ENCODE results near the gene TMCC2.
"Not testable (repeated sequence)": the region's sequence is repeated elsewhere in the genome, so short reads cannot be mapped to it uniquely, and the experiment has no call there.

The TMCC2 gene

DNA sequence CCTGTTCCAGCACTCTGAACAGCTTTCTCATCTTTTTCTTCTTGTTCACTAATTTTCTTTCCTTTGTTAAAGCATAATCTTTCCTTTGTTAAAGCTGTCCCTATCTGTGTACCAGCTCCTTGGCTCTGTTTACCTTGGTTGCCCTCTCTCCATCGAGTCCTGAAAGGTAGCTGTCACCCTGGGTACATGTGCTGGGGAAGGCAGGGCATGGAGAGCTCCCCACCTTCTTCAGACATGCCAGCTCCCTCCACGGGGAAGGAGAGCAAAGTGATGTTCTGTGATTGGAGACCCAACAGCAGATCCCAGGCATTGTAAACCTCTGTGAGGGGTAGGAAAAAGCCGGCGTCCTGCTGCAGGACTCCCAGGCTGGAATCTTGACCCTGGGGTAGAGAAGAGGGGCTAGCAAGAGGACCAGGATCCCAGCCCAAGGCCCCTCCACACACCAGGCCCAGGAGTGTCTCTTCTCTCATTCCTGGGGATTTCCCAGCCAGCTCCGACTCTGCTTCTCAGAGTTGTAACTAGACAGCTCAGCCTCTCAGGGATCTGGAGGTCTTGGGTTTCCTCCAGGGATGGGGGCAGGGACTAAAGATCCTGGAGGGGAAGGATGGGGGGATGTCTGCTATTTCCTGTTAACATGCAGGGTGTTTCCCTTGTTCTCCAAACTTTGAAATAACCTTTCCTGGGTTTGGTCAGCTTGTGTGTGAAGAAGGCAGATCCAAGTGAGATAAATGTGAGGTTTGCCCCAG is 34.4 kb downstream of the TMCC2 start:
- DNase-seq: no peak

DNA sequence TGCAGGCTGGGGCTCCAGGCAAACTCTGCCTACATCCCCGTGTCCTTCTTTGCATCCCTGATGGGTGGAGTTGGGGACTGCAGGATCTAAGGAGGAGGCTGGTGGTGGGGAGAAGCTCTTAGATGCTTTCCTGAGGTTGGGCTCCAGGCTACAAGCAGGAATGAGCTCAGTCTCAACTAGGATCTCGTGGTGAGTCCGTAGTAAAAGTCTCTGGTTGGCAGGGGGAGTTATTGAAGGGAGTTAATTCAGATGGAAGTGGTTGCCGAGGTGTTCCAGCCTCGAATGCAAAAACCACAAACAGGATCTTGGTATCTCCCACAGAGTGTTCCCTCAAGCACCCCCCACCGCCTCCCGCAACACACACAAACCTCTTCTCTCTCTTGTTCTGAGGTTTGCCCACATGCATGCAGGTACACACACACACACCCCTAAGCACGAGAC is 35.0 kb downstream of the TMCC2 start:
- DNase-seq: no peak

DNA sequence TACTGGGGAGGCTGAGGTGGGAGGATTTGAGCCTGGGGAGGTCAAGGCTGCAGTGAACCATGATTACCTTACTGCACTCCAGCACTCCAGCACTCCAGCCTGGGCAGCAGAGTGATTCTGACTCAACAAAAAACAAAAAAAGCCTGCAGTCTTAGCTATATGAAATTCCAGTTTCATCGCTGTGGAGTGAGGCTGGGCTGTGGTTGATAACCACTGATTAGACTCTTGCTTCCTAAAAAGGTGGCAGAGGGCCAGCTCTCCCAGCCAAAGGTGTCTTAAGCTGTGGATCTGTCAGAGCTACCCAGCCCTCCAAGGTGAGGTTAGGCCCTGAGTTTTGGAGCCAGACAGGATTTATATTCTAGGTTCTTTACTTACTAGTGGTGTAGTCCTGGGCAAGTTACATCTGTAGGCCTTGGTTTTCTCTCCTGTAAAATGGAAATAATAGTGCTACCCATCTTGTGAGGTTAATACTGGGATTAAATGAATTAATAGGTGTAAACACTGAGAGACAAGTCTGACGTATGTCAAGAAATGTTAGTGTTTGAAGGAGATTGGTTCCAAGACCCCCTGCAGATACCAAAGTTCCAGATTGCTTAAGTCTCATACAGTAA is 35.9 kb downstream of the TMCC2 start:
- DNase-seq: no peak

DNA sequence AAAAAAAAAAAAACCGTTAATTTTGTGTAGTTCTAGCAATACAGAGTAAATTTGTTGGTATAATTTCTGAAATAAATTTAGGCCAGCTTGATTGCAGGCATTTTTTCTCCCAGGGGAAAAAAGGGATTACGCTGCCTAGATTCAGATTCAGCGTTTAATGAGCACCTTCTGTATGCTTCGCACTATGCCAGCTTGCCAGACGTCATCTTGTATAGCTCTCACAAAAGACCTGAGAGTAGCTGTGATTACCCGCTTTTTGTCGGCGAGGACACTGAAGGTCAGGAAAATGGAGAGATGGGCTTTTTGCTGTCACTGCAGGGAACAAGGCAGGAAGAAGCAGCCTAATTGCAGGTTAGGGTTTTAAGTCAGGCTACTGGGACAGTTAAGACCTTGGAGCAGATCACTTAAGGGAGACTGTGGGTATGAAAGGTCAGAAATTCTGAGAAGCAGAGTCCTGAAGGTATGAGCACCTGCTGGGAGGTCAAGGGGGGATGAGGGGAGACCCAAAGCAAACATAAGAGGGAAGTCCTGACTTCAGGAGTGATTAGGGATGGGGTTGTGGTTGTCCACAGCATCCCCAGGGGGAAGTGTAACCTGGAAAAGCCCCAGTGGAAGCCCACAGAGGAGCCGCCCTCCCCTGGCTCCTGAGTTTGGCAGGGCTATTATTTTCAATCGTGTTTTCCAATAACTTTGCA is 39.0 kb downstream of the TMCC2 start:
- no peak for DNase-seq

DNA sequence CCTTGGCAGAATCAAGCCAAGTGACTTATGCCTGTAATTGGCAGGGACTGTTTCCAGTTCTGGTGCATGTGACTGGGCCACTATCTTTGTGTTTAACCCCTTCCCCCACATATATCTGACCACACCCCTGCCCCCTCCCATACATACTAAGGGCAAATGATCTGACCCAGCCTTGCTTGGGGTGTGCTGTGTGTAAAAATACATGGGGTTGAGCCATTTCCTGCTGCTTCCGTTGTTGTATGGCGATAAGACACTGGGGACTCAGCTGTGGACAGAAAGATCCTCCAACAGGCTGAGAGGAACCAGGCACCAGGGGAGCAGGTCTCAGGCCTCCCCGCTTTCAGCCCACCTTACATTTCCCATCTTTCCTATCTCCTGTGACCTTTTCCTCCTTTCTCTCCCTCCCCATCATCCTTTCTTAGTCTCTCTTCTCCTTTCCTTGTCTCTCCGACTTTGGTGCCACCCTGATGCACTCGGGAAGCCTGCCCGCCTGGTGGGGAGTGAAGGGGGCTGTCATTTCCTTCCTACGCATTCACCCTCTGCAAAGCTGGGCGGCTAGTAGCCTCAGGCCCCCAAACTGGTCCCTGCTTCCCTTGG is 39.7 kb downstream of the TMCC2 start:
- no peak for DNase-seq

DNA sequence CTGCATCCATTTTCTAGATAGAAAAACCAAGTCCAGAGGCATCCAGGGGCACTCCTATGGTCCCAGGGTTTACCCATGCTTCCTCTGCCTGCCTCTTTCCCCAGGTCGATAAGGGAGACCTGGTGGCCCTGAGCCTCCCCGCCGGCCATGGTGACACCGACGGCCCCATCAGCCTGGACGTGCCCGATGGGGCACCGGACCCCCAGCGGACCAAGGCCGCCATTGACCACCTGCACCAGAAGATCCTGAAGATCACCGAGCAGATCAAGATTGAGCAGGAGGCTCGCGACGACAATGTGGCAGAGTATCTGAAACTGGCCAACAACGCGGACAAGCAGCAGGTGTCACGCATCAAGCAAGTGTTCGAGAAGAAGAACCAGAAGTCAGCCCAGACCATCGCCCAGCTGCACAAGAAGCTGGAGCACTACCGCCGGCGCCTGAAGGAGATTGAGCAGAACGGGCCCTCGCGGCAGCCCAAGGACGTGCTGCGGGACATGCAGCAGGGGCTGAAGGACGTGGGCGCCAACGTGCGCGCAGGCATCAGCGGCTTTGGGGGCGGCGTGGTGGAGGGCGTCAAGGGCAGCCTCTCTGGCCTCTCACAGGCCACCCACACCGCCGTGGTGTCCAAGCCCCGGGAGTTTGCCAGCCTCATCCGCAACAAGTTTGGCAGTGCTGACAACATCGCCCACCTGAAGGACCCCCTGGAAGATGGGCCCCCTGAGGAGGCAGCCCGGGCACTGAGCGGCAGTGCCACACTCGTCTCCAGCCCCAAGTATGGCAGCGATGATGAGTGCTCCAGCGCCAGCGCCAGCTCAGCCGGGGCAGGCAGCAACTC is 41.3 kb downstream of the TMCC2 start:
- no peak for DNase-seq

DNA sequence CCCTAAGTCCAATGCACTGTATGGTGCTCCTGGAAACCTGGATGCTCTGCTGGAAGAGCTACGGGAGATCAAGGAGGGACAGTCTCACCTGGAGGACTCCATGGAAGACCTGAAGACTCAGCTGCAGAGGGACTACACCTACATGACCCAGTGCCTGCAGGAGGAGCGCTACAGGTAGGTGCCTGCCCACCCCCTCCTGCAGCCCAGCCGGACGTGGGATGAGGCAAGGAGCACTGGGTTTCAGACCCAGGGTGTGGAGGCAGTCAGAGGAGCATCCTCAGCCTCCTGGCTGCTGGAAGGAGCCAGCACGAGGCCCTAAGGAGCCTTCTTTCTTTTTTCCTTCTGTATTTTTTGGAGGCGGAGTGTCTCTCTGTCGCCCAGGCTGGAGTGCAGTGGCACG is 42.0 kb downstream of the TMCC2 start:
- no peak for DNase-seq

DNA sequence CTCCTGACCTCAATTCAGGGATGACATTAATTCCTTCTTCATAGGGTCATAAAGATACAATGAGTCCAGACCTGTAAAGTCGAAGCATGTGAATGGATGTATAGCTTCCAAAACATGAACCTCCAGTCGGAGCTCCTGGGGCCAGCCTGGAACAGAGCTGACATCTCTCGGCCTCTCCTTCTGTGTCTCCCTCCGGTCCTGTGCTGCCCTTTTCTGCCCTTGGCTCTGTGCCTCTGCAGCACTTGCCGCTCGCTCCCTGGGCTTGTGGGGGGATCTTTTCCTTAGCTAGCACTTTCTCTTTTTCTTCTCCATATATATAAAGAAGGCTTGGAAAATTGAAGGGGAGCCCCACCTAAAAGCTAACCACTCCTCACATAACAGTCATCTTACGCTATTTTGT is 42.5 kb downstream of the TMCC2 start:
- no peak for DNase-seq

DNA sequence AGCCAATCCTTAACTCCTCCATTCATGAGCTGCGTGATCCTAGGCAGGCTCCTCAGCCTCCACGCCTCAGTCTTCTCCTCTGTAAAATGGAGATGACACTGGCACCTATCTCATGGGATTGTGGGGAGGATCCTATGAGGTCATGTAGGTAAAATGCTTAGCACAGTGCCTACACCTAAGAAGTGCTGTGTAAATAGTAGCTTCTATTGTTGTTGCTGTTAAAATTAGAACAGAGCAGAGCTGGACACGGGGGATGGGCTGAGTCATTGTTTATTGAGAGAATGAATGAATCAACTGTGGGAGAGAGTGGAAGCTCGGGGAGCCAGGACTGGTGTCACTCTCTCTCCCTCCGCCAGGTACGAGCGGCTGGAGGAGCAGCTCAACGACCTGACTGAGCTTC is 43.0 kb downstream of the TMCC2 start:
- no peak for DNase-seq

DNA sequence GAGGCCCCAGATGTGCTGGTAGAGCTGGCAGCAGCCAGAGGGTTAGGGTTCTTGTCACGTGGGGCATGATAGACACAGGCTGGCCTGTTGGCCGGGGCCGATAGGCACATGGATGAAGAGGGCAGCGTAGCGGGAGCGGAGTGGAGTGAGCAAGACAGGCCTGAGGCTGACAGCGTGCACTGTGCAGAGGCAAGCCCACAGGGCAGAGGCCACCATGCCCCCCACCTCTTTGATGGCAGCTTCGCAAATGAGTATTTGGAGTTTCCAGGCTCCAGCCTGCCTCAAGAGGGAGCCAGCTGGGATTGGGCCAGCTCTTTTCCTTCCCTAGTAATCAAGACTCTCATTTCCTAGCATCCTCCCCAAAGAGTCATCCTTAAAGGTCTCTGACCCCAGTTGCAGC is 43.5 kb downstream of the TMCC2 start:
- DNase-seq: no peak

DNA sequence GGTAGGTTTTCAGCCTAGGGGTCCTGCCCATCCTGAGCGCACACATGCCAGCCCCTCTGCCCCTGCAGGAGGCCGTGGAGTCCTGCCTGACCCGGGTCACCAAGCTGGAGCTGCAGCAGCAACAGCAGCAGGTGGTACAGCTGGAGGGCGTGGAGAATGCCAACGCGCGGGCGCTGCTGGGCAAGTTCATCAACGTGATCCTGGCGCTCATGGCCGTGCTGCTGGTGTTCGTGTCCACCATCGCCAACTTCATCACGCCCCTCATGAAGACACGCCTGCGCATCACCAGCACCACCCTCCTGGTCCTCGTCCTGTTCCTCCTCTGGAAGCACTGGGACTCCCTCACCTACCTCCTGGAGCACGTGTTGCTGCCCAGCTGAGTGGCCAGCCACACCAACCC is 44.0 kb downstream of the TMCC2 start:
- no peak for DNase-seq

DNA sequence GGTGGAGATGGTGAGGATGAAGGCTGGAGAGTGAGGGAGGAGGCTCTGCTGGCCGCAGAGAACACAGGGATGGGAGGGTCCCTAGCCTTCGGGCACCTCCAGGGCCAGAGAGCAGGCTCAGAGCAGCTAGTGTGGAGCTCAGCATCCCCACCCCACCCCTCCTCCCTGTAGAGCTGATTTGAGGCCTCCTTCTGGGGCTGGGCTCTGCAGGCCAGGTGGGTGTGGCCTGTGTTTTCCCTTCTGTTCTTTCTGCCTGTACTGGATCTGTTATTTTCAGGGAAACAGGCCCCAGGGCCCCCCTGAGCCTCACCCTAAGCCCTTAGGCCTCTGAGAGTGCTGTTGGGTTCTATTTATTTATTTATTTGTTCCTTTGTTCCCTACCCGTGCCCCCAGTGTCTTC is 44.8 kb downstream of the TMCC2 start:
- DNase-seq: no peak

DNA sequence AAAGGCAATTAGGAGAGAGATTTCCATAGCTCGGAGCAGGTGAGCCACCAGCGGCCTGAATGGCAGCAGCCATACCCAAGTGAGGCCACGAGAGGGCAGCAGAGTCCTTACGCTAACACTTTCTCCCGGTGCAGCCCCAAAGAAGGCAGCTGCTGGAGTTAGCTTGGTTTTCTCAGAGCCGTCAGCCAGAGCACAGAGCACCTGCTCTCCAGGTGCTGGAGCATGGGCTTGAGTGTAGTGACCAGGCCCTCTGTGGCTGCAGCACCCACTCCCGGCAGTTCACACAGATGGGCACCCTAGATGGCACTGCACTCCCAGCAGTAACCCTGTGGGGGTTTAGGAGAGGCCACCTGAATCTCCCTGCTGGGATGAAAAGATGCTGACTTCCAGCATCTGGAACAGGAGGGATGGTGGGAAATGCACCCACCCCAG is 45.8 kb downstream of the TMCC2 start:
- DNase-seq: peak; percentile 67

DNA sequence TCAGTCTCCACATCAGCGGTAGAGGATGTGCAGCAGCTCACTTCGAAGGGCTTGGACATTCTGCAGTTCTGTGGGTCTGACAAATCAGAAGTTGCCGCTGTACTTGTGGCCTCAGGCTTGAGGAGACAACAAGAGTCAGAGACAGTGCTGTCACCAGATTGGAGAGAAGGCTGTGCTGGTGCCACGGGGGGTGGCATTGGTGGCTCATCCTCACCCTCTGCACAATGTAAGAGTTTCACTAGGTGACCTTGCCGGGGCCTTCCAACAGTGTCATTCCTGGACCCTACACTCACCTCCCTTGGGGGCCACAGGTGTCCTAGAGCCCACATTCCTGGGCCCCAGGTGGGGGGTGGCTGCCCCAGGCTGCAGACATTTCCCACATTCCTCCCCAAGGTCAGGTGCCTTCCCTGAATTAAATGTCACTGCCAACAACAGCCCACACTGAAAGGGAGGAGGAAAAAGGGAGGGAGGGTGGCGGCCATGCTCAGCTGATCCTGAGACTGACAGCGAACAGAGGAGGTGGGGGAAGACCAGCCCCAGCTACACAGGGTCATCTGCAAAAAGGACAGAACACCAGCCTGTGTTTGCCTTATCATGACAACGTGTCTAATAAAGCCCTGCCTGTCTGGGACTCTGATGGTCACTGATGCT is 46.4 kb downstream of the TMCC2 start:
- no peak for DNase-seq

DNA sequence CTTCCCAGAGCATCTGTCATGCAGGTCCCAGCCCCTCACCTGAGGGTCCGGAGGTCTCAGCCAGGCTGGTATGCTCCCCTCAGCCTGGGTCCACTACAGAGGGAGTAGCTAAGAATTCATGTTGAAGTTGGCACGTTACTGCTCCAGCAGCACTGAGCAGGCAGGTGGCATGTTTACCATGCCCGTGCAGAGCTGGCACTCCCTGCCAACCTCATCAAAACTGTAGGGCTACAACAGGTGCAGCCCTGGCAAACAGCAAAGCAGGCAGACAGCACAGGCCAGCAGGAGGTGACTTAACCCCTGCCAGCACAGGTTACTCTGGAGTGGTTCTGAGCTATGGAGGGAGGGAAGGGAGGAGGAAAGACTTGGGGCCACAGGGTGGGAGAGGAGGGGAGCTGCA is 47.4 kb downstream of the TMCC2 start:
- DNase-seq: no peak

DNA sequence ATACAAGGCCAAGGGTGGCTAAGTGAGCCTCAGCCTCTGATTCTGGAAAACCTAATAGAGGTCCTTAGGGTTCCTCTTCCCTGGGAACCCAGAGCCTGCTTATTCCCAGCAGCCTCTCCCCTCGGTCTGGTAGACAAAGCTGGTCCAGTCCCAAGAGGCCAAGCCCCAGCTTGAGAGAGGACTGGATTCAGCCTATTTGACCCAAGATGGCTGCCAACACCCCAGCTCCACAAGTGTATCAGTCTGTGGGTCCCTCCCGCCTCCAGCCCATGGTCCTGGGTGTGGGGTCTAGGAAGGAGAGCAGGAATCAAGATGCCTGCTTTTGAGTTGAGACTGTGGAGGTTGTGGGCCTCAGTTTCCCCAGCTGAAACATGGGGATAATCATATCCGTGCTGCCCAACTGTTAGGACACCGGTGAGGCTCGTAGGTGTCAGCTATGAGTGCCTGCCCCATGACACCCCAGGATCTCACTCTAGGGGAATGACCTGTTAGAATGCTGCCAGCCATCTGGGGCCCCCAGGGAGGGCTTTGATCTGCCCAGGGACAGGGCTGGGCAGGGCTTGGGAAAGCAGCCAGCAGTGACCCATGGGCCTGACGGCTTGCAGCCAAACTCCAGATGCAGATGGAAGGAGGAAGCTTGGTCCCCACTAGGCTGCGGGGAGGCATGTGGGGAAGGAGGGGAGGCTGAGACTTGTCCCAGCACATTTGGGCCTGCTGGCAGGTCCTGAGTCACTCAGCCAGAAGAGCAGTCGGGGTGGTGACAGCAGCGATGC is 48.4 kb downstream of the TMCC2 start:
- DNase-seq: no peak

DNA sequence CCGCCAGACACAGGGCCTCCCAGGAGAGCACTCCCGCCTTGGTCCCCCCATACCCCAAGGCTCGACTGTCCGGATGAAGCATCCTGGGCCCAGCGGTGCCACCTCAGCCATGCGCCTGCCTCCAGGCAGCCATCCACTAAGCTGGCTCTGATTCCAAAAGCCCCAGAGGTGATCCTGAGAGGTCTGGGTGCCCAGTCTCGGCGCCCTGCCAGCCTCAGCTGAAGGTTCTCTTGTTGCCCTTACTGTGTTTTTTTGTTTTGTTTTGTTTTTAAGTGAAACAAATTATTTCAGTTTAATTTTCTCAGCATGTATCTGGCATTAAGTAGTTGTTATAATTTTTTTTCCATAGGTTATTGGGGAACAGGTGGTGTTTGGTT is 48.9 kb downstream of the TMCC2 start:
- DNase-seq: no peak

DNA sequence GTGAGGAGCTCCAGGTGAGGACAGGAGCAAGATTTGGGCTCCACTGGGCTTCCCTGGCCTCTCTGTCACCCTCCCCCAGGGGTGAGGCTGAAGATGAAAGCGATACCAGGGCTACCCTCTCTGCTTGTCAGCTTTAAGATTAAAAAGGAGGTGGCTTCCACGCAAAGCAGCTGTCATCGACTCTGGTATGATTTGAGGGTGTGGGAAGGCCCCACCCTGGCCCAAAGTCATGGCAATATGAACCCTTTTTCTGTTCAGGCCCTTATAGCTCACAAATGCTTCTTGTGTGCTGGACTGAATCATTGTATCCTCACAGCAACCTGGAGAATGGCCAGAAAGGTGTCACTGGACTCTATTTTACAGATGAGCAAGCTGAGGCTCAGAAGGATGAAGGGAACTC is 52.2 kb downstream of the TMCC2 start:
- DNase-seq: no peak

DNA sequence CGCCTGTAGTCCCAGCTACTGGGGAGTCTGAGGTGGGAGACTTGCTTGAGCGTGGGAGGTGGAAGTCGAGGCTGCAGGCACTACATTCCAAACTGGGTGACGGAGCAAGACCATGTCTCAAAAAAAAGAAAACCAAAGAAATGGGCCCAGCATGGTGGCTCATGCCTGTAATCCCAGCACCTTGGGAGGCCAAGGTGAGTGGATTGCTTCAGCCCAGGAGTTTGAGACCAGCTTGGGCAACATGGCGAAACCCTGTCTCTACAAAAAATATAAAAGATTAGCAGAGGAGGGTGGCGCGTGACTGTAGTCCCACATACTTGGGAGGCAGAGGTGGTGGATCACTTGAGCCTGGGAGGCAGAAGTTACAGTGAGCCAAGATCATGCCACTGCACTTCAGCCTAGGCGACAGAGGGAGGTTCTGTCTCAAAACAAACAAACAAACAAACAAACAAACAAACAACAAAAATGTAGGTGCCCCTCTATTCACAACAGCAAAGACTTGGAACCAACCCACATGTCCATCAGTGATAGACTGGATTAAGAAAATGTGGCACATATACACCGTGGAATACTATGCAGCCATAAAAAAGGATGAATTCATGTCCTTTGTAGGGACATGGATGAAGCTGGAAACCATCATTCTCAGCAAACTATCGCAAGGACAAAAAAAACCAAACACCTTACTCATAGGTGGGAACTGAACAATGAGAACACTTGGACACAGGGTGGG is 53.1 kb downstream of the TMCC2 start:
- not testable (repeated sequence) for DNase-seq

DNA sequence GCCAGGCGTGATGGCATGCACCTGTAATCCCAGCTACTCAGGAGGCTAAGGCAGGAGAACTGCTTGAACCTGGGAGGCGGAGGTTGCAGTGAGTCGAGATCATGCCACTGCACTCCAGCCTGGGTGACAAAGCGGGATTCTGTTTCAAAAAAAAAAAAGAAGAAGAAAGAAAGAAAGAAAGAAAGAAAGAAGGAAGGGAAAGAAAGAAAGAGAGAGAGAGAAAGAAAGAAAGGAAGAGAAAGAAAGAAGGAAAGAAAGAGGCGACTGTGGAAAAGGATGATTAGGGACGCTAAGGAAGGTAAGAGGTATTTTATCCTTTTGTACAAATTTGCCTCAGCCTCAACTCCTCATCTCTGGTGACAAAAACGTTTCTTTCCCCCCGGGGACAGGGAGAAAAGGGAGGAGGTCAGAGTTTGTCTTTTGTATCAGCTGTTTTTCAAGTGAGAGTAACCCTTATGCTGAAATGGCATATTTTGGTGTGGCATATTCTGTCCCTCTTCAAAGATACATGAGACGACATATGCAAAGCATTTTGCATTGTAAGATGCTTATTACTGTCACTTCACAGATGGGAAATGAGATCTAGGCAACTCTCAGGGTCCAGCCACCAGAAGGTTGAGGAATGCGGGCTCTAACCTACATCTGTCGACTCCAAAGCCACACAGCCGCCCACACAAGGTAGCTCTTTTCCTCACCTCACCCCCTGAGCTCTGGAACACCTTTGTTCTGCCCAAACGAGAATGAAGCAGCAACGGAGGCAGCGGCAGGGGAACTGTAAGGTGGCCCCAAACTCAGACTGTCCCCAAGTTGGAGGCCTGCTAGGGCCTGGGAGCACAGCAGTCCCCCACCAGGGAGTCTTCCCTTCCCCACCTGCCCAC is 55.8 kb downstream of the TMCC2 start:
- DNase-seq: no peak

Measured in NCI-H2171 (cell line).